ENCODE data around the gene CDK14. TPM values are rescaled to one million over a fixed set of nuclear protein-coding genes. Genes with fewer than 3 reads are reported as not detected.
"Not testable (repeated sequence)": the region's sequence is repeated elsewhere in the genome, so short reads cannot be mapped to it uniquely, and the experiment has no call there.

CDK14 gene
- total RNA-seq, 1 donor from 2014 or later, result 1.6 TPM

- no peak for DNase-seq (ENCODE audit: low read depth in 2 of 2)
Observed at GRCh38 chr7:90715067-90715466, 118.9 kb downstream of the CDK14 start.

GRCh38 chr7:90717296-90718060, 121.4 kb downstream of the CDK14 start:
- no peak for DNase-seq (ENCODE audit: low read depth in 2 of 2)

- DNase-seq (ENCODE audit: low read depth in 2 of 2), result no peak
Observed at GRCh38 chr7:90719155-90719554, 123.0 kb downstream of the CDK14 start.

GRCh38 chr7:90720984-90721760, 125.1 kb downstream of the CDK14 start:
- peak; percentile 58 to 79 for DNase-seq (ENCODE audit: low read depth in 2 of 2)

- no peak for DNase-seq (ENCODE audit: low read depth in 2 of 2)
Observed at GRCh38 chr7:90721869-90722431, 125.8 kb downstream of the CDK14 start.

- DNase-seq (ENCODE audit: low read depth in 2 of 2), result no peak
Observed at GRCh38 chr7:90723233-90723632, 127.1 kb downstream of the CDK14 start.

- DNase-seq (ENCODE audit: low read depth in 2 of 2), result no peak
Observed at GRCh38 chr7:90723866-90724265, 127.7 kb downstream of the CDK14 start.

GRCh38 chr7:90726120-90726519, 130.0 kb downstream of the CDK14 start:
- DNase-seq (ENCODE audit: low read depth in 2 of 2), result no peak

GRCh38 chr7:90726623-90727022, 130.5 kb downstream of the CDK14 start:
- peak in 1 of 2 donors; percentile 36 for DNase-seq (ENCODE audit: low read depth in 2 of 2)

GRCh38 chr7:90727412-90727811, 131.3 kb downstream of the CDK14 start:
- no peak for DNase-seq (ENCODE audit: low read depth in 2 of 2)

GRCh38 chr7:90728568-90728967, 132.4 kb downstream of the CDK14 start:
- no peak for DNase-seq (ENCODE audit: low read depth in 2 of 2)

GRCh38 chr7:90735611-90736280, 139.6 kb downstream of the CDK14 start:
- not testable (repeated sequence) for DNase-seq (ENCODE audit: low read depth in 2 of 2)

- peak; percentile 8 to 73 for DNase-seq (ENCODE audit: low read depth in 2 of 2)
Observed at GRCh38 chr7:90736316-90736715, 140.2 kb downstream of the CDK14 start.

GRCh38 chr7:90736968-90737939, 141.1 kb downstream of the CDK14 start:
- no peak for DNase-seq (ENCODE audit: low read depth in 2 of 2)

GRCh38 chr7:90738249-90738648, 142.1 kb downstream of the CDK14 start:
- no peak for DNase-seq (ENCODE audit: low read depth in 2 of 2)

GRCh38 chr7:90739716-90740115, 143.6 kb downstream of the CDK14 start:
- no peak for DNase-seq (ENCODE audit: low read depth in 2 of 2)

GRCh38 chr7:90740386-90740785, 144.3 kb downstream of the CDK14 start:
- DNase-seq (ENCODE audit: low read depth in 2 of 2), result no peak

GRCh38 chr7:90743626-90744025, 147.5 kb downstream of the CDK14 start:
- DNase-seq (ENCODE audit: low read depth in 2 of 2), result no peak

- DNase-seq (ENCODE audit: low read depth in 2 of 2), result no peak
Observed at GRCh38 chr7:90747516-90747915, 151.4 kb downstream of the CDK14 start.

- no peak for DNase-seq (ENCODE audit: low read depth in 2 of 2)
Observed at GRCh38 chr7:90749262-90749661, 153.1 kb downstream of the CDK14 start.

GRCh38 chr7:90749774-90750173, 153.7 kb downstream of the CDK14 start:
- DNase-seq (ENCODE audit: low read depth in 2 of 2), result peak; percentile 10 to 21

Measured in lung microvascular endothelial cell (primary cell).